Measurements from ENCODE around the gene USP8. TPM values are rescaled to one million over a fixed set of nuclear protein-coding genes. Genes with fewer than 3 reads are reported as not detected.
"Not testable (repeated sequence)": the region's sequence is repeated elsewhere in the genome, so short reads cannot be mapped to it uniquely, and the experiment has no call there.

USP8 gene
- total RNA-seq, 1 donor from 2014 or later, result 74.6 TPM

GRCh38 chr15:50485389-50485788 lies 61.2 kb downstream of the USP8 start:
- ATAC-seq, result no peak
- Histone ChIP-seq H3K27me3 (ENCODE audit: low read depth) (no peaks in the 10 kb centered on the region), H3K9me3 (no peaks in the 10 kb centered on the region), H3K36me3 (peaks cover 91% of the 10 kb centered on the region), H3K4me1 (no peaks in the 10 kb centered on the region), H3K27ac (no peak overlapping the region), H3K4me3 (no peak overlapping the region)
- intact Hi-C loops (cut with DNase I), result no loop called here
- TF ChIP-seq CTCF (IDR thresholded peaks at IDR 0.05), result no peak
- DNase-seq, result no peak

DNA sequence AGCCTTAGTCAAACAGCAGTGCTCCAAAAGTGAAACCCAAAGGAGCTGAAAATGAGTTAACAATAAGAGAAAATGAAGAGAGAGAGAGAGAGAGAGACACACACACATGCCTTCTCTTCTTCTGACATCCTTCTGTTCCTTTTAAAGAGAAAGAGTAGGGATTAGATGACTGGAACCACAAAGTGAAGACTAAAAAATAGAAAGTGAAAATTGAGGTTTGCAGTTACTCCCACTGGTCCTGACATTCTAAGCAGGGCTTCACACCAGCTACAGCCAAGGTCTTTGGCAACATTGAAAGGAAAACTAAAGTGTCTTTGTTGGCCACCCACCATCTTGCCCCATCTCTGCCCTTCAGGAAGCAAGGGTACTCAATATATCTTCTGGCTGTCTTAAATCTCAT lies 63.1 kb downstream of the USP8 start:
- no peak for DNase-seq
- Histone ChIP-seq H3K36me3 (peaks cover 91% of the 10 kb centered on the region), H3K4me1 (no peaks in the 10 kb centered on the region), H3K27me3 (ENCODE audit: low read depth) (no peaks in the 10 kb centered on the region), H3K27ac (no peak overlapping the region), H3K4me3 (no peak overlapping the region), H3K9me3 (no peaks in the 10 kb centered on the region)
- intact Hi-C loops (cut with DNase I), result no loop called here
- ATAC-seq, result no peak
- TF ChIP-seq CTCF (IDR thresholded peaks at IDR 0.05), result no peak

GRCh38 chr15:50493625-50494024 lies 69.4 kb downstream of the USP8 start:
- H3K4me1 ChIP-seq, result no peaks in the 10 kb centered on the region
- ATAC-seq (no peak), DNase-seq (no peak)
- H3K27me3 ChIP-seq (ENCODE audit: low read depth), result no peaks in the 10 kb centered on the region
- intact Hi-C loops (cut with DNase I), result no loop called here
- no peak overlapping the region for H3K4me3 ChIP-seq
- H3K27ac ChIP-seq, result no peak overlapping the region
- TF ChIP-seq CTCF (IDR thresholded peaks at IDR 0.05), result no peak
- no peaks in the 10 kb centered on the region for H3K9me3 ChIP-seq
- H3K36me3 ChIP-seq, result peaks cover 100% of the 10 kb centered on the region

GRCh38 chr15:50494547-50494946 lies 70.3 kb downstream of the USP8 start:
- H3K36me3 ChIP-seq, result peaks cover 100% of the 10 kb centered on the region
- H3K4me3 ChIP-seq; H3K9me3 ChIP-seq; ATAC-seq; H3K27ac ChIP-seq; DNase-seq; H3K27me3 ChIP-seq (ENCODE audit: low read depth); intact Hi-C loops (cut with DNase I); H3K4me1 ChIP-seq: not testable (repeated sequence)

GRCh38 chr15:50496692-50497091 lies 72.5 kb downstream of the USP8 start:
- no peaks in the 10 kb centered on the region for H3K9me3 ChIP-seq
- H3K4me3 ChIP-seq, result no peak overlapping the region
- H3K27me3 ChIP-seq (ENCODE audit: low read depth), result no peaks in the 10 kb centered on the region
- ATAC-seq, result no peak
- H3K4me1 ChIP-seq, result no peaks in the 10 kb centered on the region
- no peak for TF ChIP-seq CTCF (IDR thresholded peaks at IDR 0.05)
- peaks cover 100% of the 10 kb centered on the region for H3K36me3 ChIP-seq
- DNase-seq, result no peak
- intact Hi-C loops (cut with DNase I), result no loop called here
- H3K27ac ChIP-seq, result no peak overlapping the region

- Histone ChIP-seq H3K4me3 (no peak overlapping the region), H3K4me1 (no peaks in the 10 kb centered on the region), H3K9me3 (no peaks in the 10 kb centered on the region), H3K27me3 (ENCODE audit: low read depth) (no peaks in the 10 kb centered on the region), H3K27ac (no peak overlapping the region), H3K36me3 (peaks cover 89% of the 10 kb centered on the region)
- no peak for ATAC-seq
- no peak for TF ChIP-seq CTCF (IDR thresholded peaks at IDR 0.05)
- intact Hi-C loops (cut with DNase I), result no loop called here
- no peak for DNase-seq
Measured at GRCh38 chr15:50500352-50500751, 76.1 kb downstream of the USP8 start.

All from lower lobe of right lung (tissue), 2 donors.